Heart left ventricle (tissue), 16 donors: Measurements from ENCODE around the gene UCKL1. TPM values are rescaled to one million over a fixed set of nuclear protein-coding genes. Genes with fewer than 3 reads are reported as not detected.

Experiments used
- ATAC-seq, 4 donors: fragments of 200-7000 bp; cut with Tn5 transposase; one replicate each; pipeline ENCODE4 v1.9.1; 2020 to 2022; ENCODE audit warnings: moderate library complexity in 4 of 4, mild to moderate bottlenecking in 3 of 4, moderate number of reproducible peaks in 1 of 4
- DNase-seq, 5 donors: peaks; one replicate each; pipeline ENCODE4 v3.0.0-alpha.2; 2020
- H3K27ac ChIP-seq, 12 donors: fragments of 200-600 bp; sonication (generic) in 4 of 12; one replicate each; pipeline versions ENCODE4 v1.5.0 to v1.8.0; 2016 to 2022; ENCODE audit warnings: mild to moderate bottlenecking in 2 of 12
- H3K27me3 ChIP-seq, 9 donors: fragments of 200-600 bp; sonication (generic) in 2 of 9; one replicate each; pipeline versions ENCODE4 v1.5.1 to v1.8.0; 2016 to 2022; ENCODE audit warnings: mild to moderate bottlenecking in 3 of 9
- H3K36me3 ChIP-seq, 9 donors: fragments of 200-600 bp; sonication (generic) in 2 of 9; one replicate each; pipeline versions ENCODE4 v1.5.0 to v1.8.0; 2018 to 2022; ENCODE audit warnings: mild to moderate bottlenecking in 2 of 9
- H3K4me1 ChIP-seq, 12 donors: fragments of 200-600 bp; sonication (generic) in 4 of 12; one replicate each; pipeline versions ENCODE4 v1.5.0 to v1.8.0; 2016 to 2022; ENCODE audit warnings: mild to moderate bottlenecking in 3 of 12
- H3K4me3 ChIP-seq, 12 donors: fragments of 200-600 bp; sonication (generic) in 4 of 12; one replicate each; pipeline versions ENCODE4 v1.5.0 to v1.8.0; 2017 to 2022; ENCODE audit warnings: mild to moderate bottlenecking in 9 of 12, moderate library complexity in 4 of 12
- H3K9me3 ChIP-seq, 12 donors: fragments of 200-600 bp; sonication (generic) in 4 of 12; one replicate each; pipeline versions ENCODE4 v1.5.0 to v1.8.0; 2016 to 2022; ENCODE audit warnings: mild to moderate bottlenecking in 1 of 12
- CTCF ChIP-seq, 12 donors: fragments of 200-600 bp; sonication (generic) in 4 of 12; IDR thresholded peaks; one replicate each; pipeline versions ENCODE4 v1.5.0 to v1.8.0; 2018 to 2022; ENCODE audit warnings: antibody characterized with exemption in 12 of 12, mild to moderate bottlenecking in 5 of 12
- POLR2A ChIP-seq, 2 donors: fragments of 450-650 bp; IDR thresholded peaks; one replicate each; pipeline ENCODE4 v1.6.1; 2017; ENCODE audit warnings: antibody characterized with exemption in 2 of 2, mild to moderate bottlenecking in 2 of 2, moderate library complexity in 2 of 2
- WGBS, 4 donors: extraction: QIAGEN DNeasy Blood & Tissue Kit in 2 of 4; methylation state at CpG; one replicate each; pipeline versions ENCODE4 v1.1.5 to v1.1.7; 2013 to 2018; 5-methylcytosine and 5-hydroxymethylcytosine counted together
- intact Hi-C, 10 donors: fragments of 100-400 bp; cut with DNase I; formaldehyde crosslinking; loops; one replicate each; pipeline versions ENCODE4 v1.11.1 to v1.14.2; 2022
- polyA plus RNA-seq, 2 donors: library from polyadenylated mRNA; stranded (reverse); fragments of 200-250 nt; gene quantifications; one replicate each; pipeline ENCODE4 v1.2.3, GENCODE V29; 2013
- total RNA-seq, 9 donors: library from RNA; depleted of rRNA in 2 of 9; stranded (reverse); fragments of >200 nt in 2 of 9; fragmentation: NEBNext Ultra II Directional in 3 of 9; extraction: Animal tissue kit (Norgen Biotek cat#: 25700) in 3 of 9; gene quantifications; one replicate each; pipeline versions ENCODE4 v1.1.0 to v1.2.4, GENCODE V29; 2016 to 2023
- donor health status: ischemic (EF 13 %, LVEDD 7.1; RV severe dilation, severe dysfunction).
- donor health status: healthy with polysubstance abuse.
- donor health status: DM: no; HTN: yes; CAD: no.
- donor health status: DM: no; HTN: no; CAD: no.
- donor health status: ischemic (EF 25% LVEDD 6.9; RV normal size, moderate dysfunction).
- donor health status: ischemic (EF 25% LVEDD 5.7; RV mildly dilated, moderate dysfunction).
- donor health status: healthy.
- donor health status: DM: yes; HTN: yes; CAD: no.
- donor health status: ischemic (EF 35%, LVEDD 5.7; RV mildly dilated, moderate dysfunction).
- donor health status: nonischemic (EF 11% LVEDD 7.7; RV severe dilation, severe dysfunction).
- donor health status: DM: yes; HTN: yes; CAD: no.
- donor health status: PGD.
- donor health status: ischemic (EF 29% LVEDD 5.4; RV normal size, mild dysfunction).
- donor health status: nonischemic (EF 23%, LVEDD 6.1; RV moderate dilation, normal function).

The UCKL1 gene
- total and polyA plus RNA-seq, 11 donors: 27.7 to 49.7 (median 37.5) TPM

GRCh38 chr20:63968928-63969760 lies 12.9 kb upstream of the UCKL1 start:
- no peak for ATAC-seq
- 1 to 3% (median 2%) methylated on average over 15 to 70 of the region's 70 CpGs for WGBS, 4 donors
- Histone ChIP-seq H3K4me1 (peaks cover 0 to 37% (median 29%) of the 10 kb centered on the region in 12 donors), H3K36me3 (peaks cover 0 to 20% (median 7%) of the 10 kb centered on the region in 9 donors), H3K27me3 (no peaks in the 10 kb centered on the region), H3K4me3 (peak overlapping the region; percentile 21 to 91 (median 66)), H3K27ac (peak overlapping the region in 11 of 12 donors; percentile 29 to 86 (median 68)), H3K9me3 (no peaks in the 10 kb centered on the region)
- DNase-seq: peak; percentile 26 to 53 (median 42)
- intact Hi-C loops: no loop called here
- TF ChIP-seq POLR2A (IDR thresholded peaks at IDR 0.05) (no peak), CTCF (IDR thresholded peaks at IDR 0.05) (no peak)

- intact Hi-C loops: no loop called here
- Histone ChIP-seq H3K36me3 (peaks cover 0 to 29% (median 14%) of the 10 kb centered on the region in 9 donors), H3K4me3 (peak overlapping the region in 10 of 12 donors; percentile 51 to 91 (median 70)), H3K27ac (peak overlapping the region in 10 of 12 donors; percentile 29 to 86 (median 70)), H3K4me1 (peaks cover 0 to 31% (median 23%) of the 10 kb centered on the region in 12 donors), H3K27me3 (no peaks in the 10 kb centered on the region), H3K9me3 (no peaks in the 10 kb centered on the region)
- 68 to 81% (median 77%) methylated on average over 6 to 14 of the region's 14 CpGs for WGBS, 4 donors
- TF ChIP-seq CTCF (IDR thresholded peaks at IDR 0.05): no peak
- no peak for TF ChIP-seq POLR2A (IDR thresholded peaks at IDR 0.05)
- DNase-seq (peak; percentile 19 to 50 (median 24)), ATAC-seq (no peak)
Observed at GRCh38 chr20:63968136-63968927, 12.1 kb upstream of the UCKL1 start.

- H3K4me1 ChIP-seq: peaks cover 0 to 29% (median 21%) of the 10 kb centered on the region in 12 donors
- H3K9me3 ChIP-seq: no peaks in the 10 kb centered on the region
- intact Hi-C loops: no loop called here
- WGBS, 4 donors: 77 to 97% (median 88%) methylated on average over 19 to 28 of the region's 28 CpGs
- TF ChIP-seq POLR2A (IDR thresholded peaks at IDR 0.05) (no peak), CTCF (IDR thresholded peaks at IDR 0.05) (no peak)
- H3K27ac ChIP-seq: peak overlapping the region in 1 of 12 donors; percentile 86
- H3K36me3 ChIP-seq: peaks cover 0 to 37% (median 22%) of the 10 kb centered on the region in 9 donors
- no peak for ATAC-seq
- H3K27me3 ChIP-seq: no peaks in the 10 kb centered on the region
- H3K4me3 ChIP-seq: no peak overlapping the region
- peak; percentile 16 to 42 (median 23) for DNase-seq
Observed at GRCh38 chr20:63967330-63968135, 11.3 kb upstream of the UCKL1 start.
